HEK293 (cell line): ENCODE results near the gene ITK.

Experiments used
- CTCF ChIP-seq: fragments of 450-650 bp; formaldehyde crosslinking; IDR thresholded peaks from 2 replicates; pipeline ENCODE4 v1.5.1; 2016; ENCODE audit warnings: missing biosample characterization, missing genetic modification characterization
- HOXA7 ChIP-seq: sonication (generic); formaldehyde crosslinking; IDR thresholded peaks from 2 replicates; pipeline ENCODE4 v1.8.1; 2022; ENCODE audit warnings: missing genetic modification reagents, borderline replicate concordance
- KLF16 ChIP-seq: fragments of 450-650 bp; formaldehyde crosslinking; IDR thresholded peaks from 2 replicates; pipeline ENCODE4 v1.5.1; 2017; ENCODE audit warnings: missing biosample characterization, missing genetic modification characterization
- REST ChIP-seq: fragments of 450-650 bp; formaldehyde crosslinking; IDR thresholded peaks from 2 replicates; pipeline ENCODE4 v1.5.1; 2016; ENCODE audit warnings: missing biosample characterization, missing genetic modification characterization
- ZBTB7A ChIP-seq: fragments of 450-650 bp; formaldehyde crosslinking; IDR thresholded peaks from 2 replicates; pipeline ENCODE4 v1.5.1; 2016; ENCODE audit warnings: low read depth, missing biosample characterization, missing genetic modification characterization
- ZFP37 ChIP-seq: fragments of 450-650 bp; formaldehyde crosslinking; IDR thresholded peaks from 2 replicates; pipeline ENCODE4 v1.5.1; 2016; ENCODE audit warnings: missing biosample characterization, missing genetic modification characterization
- ZNF133 ChIP-seq: fragments of 450-650 bp; formaldehyde crosslinking; IDR thresholded peaks from 2 replicates; pipeline ENCODE4 v1.5.1; 2016; ENCODE audit warnings: missing biosample characterization, missing genetic modification characterization
- TF ChIP-seq, protein P1 (sequence below): fragments of 450-650 bp; formaldehyde crosslinking; IDR thresholded peaks from 2 replicates; pipeline ENCODE4 v1.5.1; 2016; ENCODE audit warnings: missing biosample characterization, missing genetic modification characterization

DNA sequence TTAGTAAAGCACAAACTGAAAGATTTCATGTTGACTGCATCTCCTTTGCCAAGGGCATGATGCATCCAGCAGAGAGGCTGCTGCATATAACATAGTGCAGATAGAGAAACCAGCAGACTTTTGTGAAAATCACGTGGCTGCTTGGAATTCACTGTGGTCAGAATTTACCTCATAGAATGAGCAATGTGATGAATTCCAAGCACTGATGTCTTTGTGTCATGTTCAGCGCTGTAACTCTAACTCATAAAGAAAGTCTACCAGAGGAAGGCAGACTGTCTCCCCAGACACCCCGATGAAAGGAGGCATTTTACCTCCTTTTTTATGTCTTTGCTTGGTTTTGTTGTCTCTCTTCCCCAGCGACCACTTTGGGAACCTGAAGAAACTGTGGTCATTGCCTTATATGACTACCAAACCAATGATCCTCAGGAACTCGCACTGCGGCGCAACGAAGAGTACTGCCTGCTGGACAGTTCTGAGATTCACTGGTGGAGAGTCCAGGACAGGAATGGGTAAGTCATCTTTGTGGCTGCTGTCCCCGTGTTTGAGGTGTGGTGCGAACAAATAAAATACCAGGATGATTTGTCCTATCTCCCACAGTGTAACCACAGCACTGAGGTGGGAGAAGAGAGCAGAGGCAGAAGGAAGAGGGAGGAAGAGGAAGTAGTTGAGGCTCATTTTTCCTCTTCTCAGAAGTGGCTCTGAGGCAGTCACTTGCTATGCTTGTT is 42.0 kb downstream of the ITK start:
- TF ChIP-seq ZFP37 (no peak), ZNF133 (tag by site-specific recombination) (no peak), CTCF (no peak), REST (tag by site-specific recombination) (no peak), HOXA7 (CRISPR knock-in tag) (no peak), KLF16 (tag by site-specific recombination) (no peak), ZBTB7A (tag by site-specific recombination) (no peak)
- TF ChIP-seq, protein P1, sequence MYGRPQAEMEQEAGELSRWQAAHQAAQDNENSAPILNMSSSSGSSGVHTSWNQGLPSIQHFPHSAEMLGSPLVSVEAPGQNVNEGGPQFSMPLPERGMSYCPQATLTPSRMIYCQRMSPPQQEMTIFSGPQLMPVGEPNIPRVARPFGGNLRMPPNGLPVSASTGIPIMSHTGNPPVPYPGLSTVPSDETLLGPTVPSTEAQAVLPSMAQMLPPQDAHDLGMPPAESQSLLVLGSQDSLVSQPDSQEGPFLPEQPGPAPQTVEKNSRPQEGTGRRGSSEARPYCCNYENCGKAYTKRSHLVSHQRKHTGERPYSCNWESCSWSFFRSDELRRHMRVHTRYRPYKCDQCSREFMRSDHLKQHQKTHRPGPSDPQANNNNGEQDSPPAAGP (tag by site-specific recombination) = no peak
